Epithelial cell of esophagus (primary cell): ENCODE data around the gene S100P.

Experiments
- DNase-seq: peaks from one replicate; pipeline ENCODE4 v3.0.0; 2010; ENCODE audit warnings: low read depth
- H3K4me3 ChIP-seq: 2 replicates; pipeline ENCODE4 v1.5.1; 2011; ENCODE audit warnings: mild to moderate bottlenecking, low read length, control low read depth
- TF ChIP-seq, protein P1 (sequence below): IDR thresholded peaks from 2 replicates; pipeline ENCODE4 v1.5.1; 2011; ENCODE audit warnings: low read depth, mild to moderate bottlenecking, low read length, control low read depth, inconsistent platforms; ENCODE audit not compliant: insufficient read depth; ENCODE audit errors: missing control alignments

Gene S100P

DNA sequence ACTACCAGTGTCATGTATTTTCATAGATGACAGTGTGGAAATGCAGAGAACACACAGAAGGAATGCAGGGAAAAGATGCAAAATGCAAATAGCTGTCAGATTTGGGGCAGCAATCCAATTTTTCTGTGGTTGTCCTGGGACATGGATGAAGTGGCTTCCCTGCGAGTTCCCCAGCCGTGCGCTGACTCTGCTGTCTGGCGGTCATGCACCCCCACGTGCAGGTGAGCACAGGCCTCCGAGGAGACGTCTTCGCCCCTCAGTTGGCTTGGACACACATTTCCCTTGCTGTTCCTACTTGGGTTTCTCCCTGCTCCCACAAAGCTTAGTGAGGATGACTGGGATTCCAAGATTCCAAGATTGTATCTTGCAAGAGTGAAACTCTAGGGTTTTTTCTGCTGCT is 46.7 kb downstream of the S100P start:
- TF ChIP-seq, protein P1, sequence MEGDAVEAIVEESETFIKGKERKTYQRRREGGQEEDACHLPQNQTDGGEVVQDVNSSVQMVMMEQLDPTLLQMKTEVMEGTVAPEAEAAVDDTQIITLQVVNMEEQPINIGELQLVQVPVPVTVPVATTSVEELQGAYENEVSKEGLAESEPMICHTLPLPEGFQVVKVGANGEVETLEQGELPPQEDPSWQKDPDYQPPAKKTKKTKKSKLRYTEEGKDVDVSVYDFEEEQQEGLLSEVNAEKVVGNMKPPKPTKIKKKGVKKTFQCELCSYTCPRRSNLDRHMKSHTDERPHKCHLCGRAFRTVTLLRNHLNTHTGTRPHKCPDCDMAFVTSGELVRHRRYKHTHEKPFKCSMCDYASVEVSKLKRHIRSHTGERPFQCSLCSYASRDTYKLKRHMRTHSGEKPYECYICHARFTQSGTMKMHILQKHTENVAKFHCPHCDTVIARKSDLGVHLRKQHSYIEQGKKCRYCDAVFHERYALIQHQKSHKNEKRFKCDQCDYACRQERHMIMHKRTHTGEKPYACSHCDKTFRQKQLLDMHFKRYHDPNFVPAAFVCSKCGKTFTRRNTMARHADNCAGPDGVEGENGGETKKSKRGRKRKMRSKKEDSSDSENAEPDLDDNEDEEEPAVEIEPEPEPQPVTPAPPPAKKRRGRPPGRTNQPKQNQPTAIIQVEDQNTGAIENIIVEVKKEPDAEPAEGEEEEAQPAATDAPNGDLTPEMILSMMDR: no peak

DNA sequence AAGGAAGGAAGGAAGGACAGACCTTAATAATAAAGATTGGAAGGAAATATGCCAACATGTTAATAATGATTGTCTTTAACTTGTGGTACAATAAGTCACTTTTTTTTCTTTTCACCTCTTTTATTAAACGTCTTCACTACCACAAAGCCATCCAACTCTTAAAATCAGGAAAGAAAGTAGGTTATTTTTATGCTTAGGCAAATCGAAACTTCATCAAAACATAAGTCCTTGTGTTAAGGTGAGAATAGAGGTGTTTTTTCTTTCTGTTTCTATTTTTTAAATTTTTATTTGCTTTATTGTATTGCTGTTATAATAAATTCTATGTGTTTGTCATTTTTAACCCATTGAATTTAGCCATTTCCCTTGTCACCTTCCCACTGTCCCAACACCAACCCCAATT is 48.8 kb downstream of the S100P start:
- TF ChIP-seq, protein P1: no peak
- H3K4me3 ChIP-seq: no peak overlapping the region
- DNase-seq: no peak

More for the DNA sequence above, 46.7 kb downstream of the S100P start:
- no peak overlapping the region for H3K4me3 ChIP-seq
- DNase-seq: no peak

DNA sequence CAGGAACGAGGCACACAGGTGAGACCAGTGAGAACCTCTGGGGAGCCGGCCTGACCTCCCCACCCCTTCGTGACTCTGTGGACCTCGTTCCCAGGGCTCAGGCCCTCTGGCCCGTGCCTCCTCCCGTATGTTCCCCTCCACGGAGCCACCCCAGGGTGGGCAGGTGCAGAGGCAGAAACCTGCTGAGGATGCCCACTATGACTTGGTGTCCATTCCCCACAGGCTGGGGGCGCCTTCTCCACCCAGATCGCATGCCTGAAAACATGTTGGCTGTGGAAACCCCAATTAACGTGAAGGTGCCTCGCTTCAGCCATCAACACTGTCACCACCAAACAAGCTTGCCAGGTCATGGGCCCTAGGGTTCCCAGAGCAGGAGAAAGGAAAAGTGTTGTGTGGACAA is 49.3 kb downstream of the S100P start:
- TF ChIP-seq, protein P1: no peak
- H3K4me3 ChIP-seq: no peak overlapping the region

More for the DNA sequence above, 49.3 kb downstream of the S100P start:
- no peak for DNase-seq
